Fibroblast of villous mesenchyme (primary cell): ENCODE measurements around the gene ENTHD1. TPM values are rescaled to one million over a fixed set of nuclear protein-coding genes. Genes with fewer than 3 reads are reported as not detected.

Experiments
- DNase-seq: peaks from one replicate; pipeline ENCODE4 v3.0.0-alpha.2; 2010; ENCODE audit warnings: low read depth
- H3K4me3 ChIP-seq: 2 replicates; pipeline ENCODE4 v1.5.1; 2011; ENCODE audit warnings: low read depth, mild to moderate bottlenecking, low read length
- total RNA-seq: library from RNA; depleted of rRNA; stranded (reverse); fragments of >200 nt; gene quantifications from 2 replicates; pipeline ENCODE4 v1.2.3, GENCODE V29; 2012
- TF ChIP-seq, protein P1 (sequence below): IDR thresholded peaks from 2 replicates; pipeline ENCODE4 v1.5.1; 2012; ENCODE audit warnings: low read depth, mild to moderate bottlenecking, low read length; ENCODE audit not compliant: insufficient read depth

Gene ENTHD1
- total RNA-seq, 1 donor = not detected

DNA sequence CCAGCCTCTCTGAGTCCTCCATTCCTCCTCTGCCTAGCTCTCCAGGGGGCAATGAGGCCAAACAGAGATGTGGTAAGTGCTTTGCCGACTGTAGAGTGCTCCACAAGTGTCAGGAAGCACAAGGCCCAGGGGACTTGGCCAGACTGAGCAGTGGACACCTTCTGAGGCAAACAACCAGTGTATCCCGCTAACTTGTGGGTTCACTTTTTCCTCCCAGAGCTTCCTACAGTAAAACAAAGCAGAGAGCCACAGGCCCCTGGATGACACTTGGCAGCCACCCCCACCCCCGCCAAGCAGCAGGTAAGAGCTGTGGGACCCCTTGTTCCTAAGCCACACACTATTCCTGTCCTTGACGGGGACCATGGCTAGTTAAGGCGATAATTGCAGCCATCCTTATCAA, 162.1 kb downstream of the ENTHD1 start:
- no peak for DNase-seq
- TF ChIP-seq, protein P1, sequence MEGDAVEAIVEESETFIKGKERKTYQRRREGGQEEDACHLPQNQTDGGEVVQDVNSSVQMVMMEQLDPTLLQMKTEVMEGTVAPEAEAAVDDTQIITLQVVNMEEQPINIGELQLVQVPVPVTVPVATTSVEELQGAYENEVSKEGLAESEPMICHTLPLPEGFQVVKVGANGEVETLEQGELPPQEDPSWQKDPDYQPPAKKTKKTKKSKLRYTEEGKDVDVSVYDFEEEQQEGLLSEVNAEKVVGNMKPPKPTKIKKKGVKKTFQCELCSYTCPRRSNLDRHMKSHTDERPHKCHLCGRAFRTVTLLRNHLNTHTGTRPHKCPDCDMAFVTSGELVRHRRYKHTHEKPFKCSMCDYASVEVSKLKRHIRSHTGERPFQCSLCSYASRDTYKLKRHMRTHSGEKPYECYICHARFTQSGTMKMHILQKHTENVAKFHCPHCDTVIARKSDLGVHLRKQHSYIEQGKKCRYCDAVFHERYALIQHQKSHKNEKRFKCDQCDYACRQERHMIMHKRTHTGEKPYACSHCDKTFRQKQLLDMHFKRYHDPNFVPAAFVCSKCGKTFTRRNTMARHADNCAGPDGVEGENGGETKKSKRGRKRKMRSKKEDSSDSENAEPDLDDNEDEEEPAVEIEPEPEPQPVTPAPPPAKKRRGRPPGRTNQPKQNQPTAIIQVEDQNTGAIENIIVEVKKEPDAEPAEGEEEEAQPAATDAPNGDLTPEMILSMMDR = no peak
- H3K4me3 ChIP-seq = no peak overlapping the region

DNA sequence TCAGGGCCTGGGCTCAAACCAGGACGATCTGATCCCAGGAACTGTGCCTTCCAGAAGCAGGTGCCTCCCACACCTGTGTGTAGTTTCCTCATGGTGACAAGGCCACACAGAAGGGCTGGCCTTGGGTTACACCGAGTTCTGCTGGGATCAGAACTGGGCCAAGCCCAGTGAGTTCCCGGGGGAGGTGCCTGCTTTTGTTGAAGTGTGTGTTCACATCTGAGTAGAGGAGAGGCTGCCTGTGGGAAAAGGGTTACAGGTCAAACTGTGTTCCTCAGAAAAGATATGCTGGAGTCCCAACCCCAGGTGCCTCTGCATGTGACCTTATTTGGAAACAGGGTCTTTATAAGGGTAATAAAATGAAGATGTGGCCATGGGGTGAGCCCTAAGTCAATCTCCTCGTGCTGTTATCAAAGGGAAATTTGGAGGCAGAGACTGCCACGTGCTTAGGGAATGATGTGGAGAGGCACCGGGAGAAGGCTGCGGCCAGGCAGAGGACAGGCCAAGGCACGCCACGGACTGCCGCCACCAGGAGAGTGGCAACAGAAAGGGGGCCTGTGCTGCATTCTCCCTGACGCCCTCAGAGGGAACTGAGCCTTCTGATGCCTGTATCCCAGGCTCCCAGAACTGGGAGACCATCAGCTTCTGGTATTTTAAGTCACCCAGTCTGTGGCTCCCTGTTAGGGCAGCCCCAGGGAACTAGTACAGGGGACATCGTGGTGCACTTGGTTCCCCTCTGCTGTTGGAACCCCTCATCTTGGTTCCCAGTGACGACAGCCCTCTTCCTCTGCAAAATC, 164.2 kb downstream of the ENTHD1 start:
- H3K4me3 ChIP-seq = no peak overlapping the region
- DNase-seq = no peak
- TF ChIP-seq, protein P1 = no peak

DNA sequence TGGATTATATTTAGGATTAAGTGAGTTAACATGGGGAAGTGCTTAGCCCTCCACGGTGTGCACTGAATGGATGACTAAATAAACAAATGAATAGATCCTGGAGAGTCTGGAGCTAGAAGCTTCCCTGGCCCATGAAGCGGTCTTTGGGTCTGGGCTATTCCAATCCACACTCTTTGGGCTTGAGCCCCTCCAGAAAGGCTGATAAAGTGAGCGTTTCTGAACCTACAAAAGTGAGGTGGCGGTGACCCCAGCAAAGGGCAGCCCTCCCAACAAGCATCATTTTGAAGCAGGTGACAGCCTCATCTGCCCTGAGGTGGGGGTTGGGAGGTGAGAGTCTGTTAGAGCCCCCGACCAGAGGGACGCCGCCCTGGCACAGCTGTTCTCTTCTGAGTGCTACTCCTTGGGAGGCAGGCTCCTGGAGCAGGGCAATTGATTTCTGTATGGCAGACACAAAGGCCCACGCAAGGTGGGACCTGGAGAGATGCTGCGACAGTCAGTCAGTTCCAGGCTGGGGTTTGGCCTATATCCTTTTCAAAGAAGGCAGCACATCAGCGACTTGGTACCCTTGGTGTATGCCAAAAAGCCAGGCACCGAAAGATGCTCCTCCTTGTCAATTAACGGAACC, 165.2 kb downstream of the ENTHD1 start:
- TF ChIP-seq, protein P1 = no peak
- no peak overlapping the region for H3K4me3 ChIP-seq
- no peak for DNase-seq

DNA sequence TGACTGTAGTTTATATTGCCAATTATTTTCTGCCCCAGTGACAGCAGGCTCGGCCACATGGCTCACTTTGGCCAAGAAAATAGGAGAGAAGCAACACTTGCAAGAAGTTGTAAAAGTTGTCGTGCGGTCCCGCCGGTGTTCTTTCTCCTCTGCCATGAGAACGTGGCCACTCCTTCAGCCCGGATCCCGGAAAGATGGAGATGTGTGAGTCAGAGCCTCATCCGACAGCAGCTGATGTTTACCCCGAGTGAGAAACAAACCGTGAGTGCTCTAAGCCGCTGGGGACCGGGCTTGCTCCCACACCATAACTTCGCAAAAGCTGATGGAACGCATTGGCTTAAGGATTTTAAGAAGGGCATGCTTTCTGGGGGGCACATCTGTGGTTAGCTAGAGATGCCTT, 166.0 kb downstream of the ENTHD1 start:
- peak; percentile 17 for DNase-seq
- no peak overlapping the region for H3K4me3 ChIP-seq
- TF ChIP-seq, protein P1 = no peak

DNA sequence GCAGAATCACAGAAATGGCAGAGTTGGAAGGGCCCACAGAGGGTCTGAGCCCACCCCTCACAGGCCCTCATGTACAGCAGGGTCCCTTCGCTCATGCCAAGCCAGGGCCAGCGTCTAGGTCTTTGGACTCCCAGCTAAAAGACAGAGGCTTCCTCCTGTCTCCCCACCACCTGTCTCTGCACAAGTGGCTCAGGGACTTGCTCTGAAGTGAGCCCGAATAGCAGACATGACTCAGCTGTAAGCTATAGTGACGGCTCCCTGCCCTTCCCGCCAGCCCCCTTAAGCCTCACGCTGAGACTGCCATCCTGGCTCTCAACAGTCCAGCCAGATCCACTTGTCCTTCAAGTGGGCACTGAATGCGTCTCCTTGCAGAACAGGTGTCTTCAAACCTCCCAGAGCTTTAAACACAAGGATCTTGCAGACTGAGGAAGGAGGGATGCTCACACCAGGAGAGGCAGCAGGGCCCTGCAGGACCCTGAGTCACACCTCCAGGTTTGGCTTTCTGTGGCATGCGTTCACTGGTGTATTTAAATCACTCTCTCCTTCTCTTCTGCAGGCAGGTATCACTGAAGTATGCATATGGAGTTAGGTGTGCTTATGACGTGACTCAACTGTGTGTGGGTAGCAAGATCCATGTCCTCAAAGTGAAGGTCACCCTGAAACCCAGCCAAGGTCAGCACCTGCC, 168.1 kb downstream of the ENTHD1 start:
- H3K4me3 ChIP-seq = no peak overlapping the region
- TF ChIP-seq, protein P1 = no peak
- no peak for DNase-seq

DNA sequence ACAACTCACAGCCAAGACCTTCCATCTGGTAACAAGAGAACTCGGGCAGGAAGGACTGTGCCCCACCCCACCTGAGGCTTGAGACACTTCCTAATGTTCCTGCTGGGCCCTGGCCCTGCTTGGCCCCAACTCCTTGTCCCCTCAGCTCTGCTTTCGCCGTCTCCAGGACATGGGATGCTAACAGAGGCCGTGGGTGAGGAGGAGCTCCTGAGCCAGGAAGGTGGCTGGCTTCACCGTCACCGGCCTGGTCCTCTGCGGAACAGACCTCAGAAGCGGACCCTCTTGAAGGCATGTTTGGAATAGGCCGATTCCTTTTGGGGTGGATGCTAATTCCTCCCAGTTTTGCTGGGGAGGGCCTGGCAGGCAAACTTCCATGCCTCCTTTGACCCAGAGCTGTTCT, 168.7 kb downstream of the ENTHD1 start:
- no peak overlapping the region for H3K4me3 ChIP-seq
- DNase-seq = no peak
- TF ChIP-seq, protein P1 = no peak
